GM12891 (cell line): ENCODE data around the gene PXDC1.

Experiments
- PAX5 ChIP-seq: IDR thresholded peaks from 2 replicates; pipeline ENCODE4 v1.6.1; 2011; ENCODE audit warnings: low read length, moderate library complexity, mild to moderate bottlenecking; ENCODE audit not compliant: insufficient read depth, severe bottlenecking
- POLR2A ChIP-seq: IDR thresholded peaks from 2 replicates; pipeline ENCODE4 v1.6.1; 2011; ENCODE audit warnings: low read depth, low read length, control low read depth

GRCh38 chr6:3751730-3752530 is 417 bp upstream of the PXDC1 start:
- TF ChIP-seq POLR2A (no peak), PAX5 (no peak)
